ENCODE results near the gene SLX4IP.
A peak's percentile ranks its signal among the peaks of the same experiment; 100 is the strongest.

SLX4IP gene

GRCh38 chr20:10591946-10592521 lies 156.9 kb downstream of the SLX4IP start:
- TF ChIP-seq, protein P1, sequence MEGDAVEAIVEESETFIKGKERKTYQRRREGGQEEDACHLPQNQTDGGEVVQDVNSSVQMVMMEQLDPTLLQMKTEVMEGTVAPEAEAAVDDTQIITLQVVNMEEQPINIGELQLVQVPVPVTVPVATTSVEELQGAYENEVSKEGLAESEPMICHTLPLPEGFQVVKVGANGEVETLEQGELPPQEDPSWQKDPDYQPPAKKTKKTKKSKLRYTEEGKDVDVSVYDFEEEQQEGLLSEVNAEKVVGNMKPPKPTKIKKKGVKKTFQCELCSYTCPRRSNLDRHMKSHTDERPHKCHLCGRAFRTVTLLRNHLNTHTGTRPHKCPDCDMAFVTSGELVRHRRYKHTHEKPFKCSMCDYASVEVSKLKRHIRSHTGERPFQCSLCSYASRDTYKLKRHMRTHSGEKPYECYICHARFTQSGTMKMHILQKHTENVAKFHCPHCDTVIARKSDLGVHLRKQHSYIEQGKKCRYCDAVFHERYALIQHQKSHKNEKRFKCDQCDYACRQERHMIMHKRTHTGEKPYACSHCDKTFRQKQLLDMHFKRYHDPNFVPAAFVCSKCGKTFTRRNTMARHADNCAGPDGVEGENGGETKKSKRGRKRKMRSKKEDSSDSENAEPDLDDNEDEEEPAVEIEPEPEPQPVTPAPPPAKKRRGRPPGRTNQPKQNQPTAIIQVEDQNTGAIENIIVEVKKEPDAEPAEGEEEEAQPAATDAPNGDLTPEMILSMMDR (IDR thresholded peaks at IDR 0.05; ENCODE audit: low read depth, low read length), result no peak
- no peak overlapping the region for H3K4me3 ChIP-seq (replicated peaks in 1 of 2; ENCODE audit: low read depth in 2 of 2, low read length in 2 of 2)
- peak in 1 of 2 donors; percentile 79 for DNase-seq (ENCODE audit: low read depth in 2 of 2)

- peak in 1 of 2 donors; percentile 33 for DNase-seq (ENCODE audit: low read depth in 2 of 2)
- TF ChIP-seq, protein P1 (IDR thresholded peaks at IDR 0.05; ENCODE audit: low read depth, low read length), result no peak
- no peak overlapping the region for H3K4me3 ChIP-seq (replicated peaks in 1 of 2; ENCODE audit: low read depth in 2 of 2, low read length in 2 of 2)
Measured at GRCh38 chr20:10594296-10594868, 159.3 kb downstream of the SLX4IP start.

GRCh38 chr20:10595266-10595665 lies 160.2 kb downstream of the SLX4IP start:
- no peak overlapping the region for H3K4me3 ChIP-seq (replicated peaks in 1 of 2; ENCODE audit: low read depth in 2 of 2, low read length in 2 of 2)
- TF ChIP-seq, protein P1 (IDR thresholded peaks at IDR 0.05; ENCODE audit: low read depth, low read length), result no peak
- no peak for DNase-seq (ENCODE audit: low read depth in 2 of 2)

GRCh38 chr20:10595985-10596384 lies 160.9 kb downstream of the SLX4IP start:
- TF ChIP-seq, protein P1 (IDR thresholded peaks at IDR 0.05; ENCODE audit: low read depth, low read length), result no peak
- H3K4me3 ChIP-seq (replicated peaks in 1 of 2; ENCODE audit: low read depth in 2 of 2, low read length in 2 of 2), result no peak overlapping the region
- no peak for DNase-seq (ENCODE audit: low read depth in 2 of 2)

DNA sequence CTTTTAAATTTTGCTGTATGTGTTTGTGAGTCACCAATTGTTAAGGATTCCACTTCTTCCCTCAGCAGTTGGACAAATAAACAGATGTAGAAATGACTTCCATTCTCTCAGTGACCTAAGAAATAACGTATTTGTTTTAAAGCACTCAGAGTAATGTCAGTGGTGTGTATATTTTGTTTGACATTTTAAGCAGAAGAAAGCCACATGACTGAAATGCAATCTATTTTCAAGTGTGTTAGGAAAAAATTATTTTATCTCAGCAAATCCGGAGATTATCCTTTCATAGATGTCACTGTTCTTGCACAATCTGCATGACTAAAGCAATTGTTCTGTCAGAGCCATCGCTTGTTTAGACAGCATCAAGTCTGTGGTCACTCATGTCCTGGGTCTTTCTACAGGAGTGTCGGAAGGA lies 161.6 kb downstream of the SLX4IP start:
- no peak overlapping the region for H3K4me3 ChIP-seq (replicated peaks in 1 of 2; ENCODE audit: low read depth in 2 of 2, low read length in 2 of 2)
- TF ChIP-seq, protein P1 (IDR thresholded peaks at IDR 0.05; ENCODE audit: low read depth, low read length), result no peak
- DNase-seq (ENCODE audit: low read depth in 2 of 2), result peak; percentile 80 to 90

DNA sequence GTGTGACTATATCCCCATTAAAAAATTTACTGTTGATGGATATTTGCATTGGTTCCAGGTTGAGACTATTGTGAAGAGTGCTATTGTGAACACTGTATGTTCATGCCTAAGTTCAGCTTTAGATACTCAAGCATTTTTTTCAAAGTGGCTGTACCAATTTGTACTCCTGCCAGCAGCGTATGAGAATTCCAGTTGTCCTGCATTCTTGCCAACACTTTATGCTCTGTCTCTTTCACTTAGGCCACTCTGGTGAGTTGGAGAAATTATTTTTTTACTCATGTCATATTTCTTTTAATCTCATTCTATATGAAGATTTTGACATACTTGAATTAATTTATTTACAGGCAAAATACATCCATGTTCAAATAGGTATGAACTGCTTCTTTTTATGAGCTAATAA lies 162.5 kb downstream of the SLX4IP start:
- TF ChIP-seq, protein P1 (IDR thresholded peaks at IDR 0.05; ENCODE audit: low read depth, low read length), result no peak
- H3K4me3 ChIP-seq (replicated peaks in 1 of 2; ENCODE audit: low read depth in 2 of 2, low read length in 2 of 2), result no peak overlapping the region
- no peak for DNase-seq (ENCODE audit: low read depth in 2 of 2)

All from cardiac fibroblast (primary cell).